ENCODE measurements around the gene GMPR. TPM values are rescaled to one million over a fixed set of nuclear protein-coding genes. Genes with fewer than 3 reads are reported as not detected.

The GMPR gene
- total and polyA plus RNA-seq, 10 of the 15 experiments (the other 5 are each of a cell fraction or from before 2014, with no cell fraction given), result 0.15 to 1.8 (median 0.49) TPM; not detected in 1

- TF ChIP-seq TAF1 (IDR thresholded peaks at IDR 0.05; ENCODE audit: borderline replicate concordance, low read depth, low read length), result no peak
- peak; percentile 34; the same call in 1 of the 2 replicates for TF ChIP-seq IKZF1 (conservative IDR thresholded peaks at IDR 0.05)
- peak in 1 of 2 experiments; percentile 78; a peak in 2 of 4 replicates for TF ChIP-seq BHLHE40 (IDR thresholded peaks at IDR 0.05; ENCODE audit: borderline replicate concordance in 1 of 2, low read depth in 2 of 2, low read length in 1 of 2)
- TF ChIP-seq NFXL1 (IDR thresholded peaks at IDR 0.05; ENCODE audit: borderline replicate concordance), result no peak
- TF ChIP-seq EED (IDR thresholded peaks at IDR 0.05; ENCODE audit: low read depth), result no peak
- no peak for TF ChIP-seq E4F1 (IDR thresholded peaks at IDR 0.05; ENCODE audit: borderline replicate concordance, partially characterized antibody)
- TF ChIP-seq EGR1 (IDR thresholded peaks at IDR 0.05; ENCODE audit: borderline replicate concordance in 1 of 2, low read depth in 2 of 2, low read length in 2 of 2), result peak in 1 of 2 experiments; percentile 65; a peak in 2 of 3 replicates
- no peak for TF ChIP-seq HDGF (IDR thresholded peaks at IDR 0.05)
- no peak for TF ChIP-seq SMAD5 (IDR thresholded peaks at IDR 0.05; ENCODE audit: low read depth)
These were observed at the start of gene GMPR (continued) for GRCh38 chr6:16238057-16238962.
